ENCODE data around the gene SMOC1.

Gene SMOC1, protein sequence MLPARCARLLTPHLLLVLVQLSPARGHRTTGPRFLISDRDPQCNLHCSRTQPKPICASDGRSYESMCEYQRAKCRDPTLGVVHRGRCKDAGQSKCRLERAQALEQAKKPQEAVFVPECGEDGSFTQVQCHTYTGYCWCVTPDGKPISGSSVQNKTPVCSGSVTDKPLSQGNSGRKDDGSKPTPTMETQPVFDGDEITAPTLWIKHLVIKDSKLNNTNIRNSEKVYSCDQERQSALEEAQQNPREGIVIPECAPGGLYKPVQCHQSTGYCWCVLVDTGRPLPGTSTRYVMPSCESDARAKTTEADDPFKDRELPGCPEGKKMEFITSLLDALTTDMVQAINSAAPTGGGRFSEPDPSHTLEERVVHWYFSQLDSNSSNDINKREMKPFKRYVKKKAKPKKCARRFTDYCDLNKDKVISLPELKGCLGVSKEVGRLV

DNA sequence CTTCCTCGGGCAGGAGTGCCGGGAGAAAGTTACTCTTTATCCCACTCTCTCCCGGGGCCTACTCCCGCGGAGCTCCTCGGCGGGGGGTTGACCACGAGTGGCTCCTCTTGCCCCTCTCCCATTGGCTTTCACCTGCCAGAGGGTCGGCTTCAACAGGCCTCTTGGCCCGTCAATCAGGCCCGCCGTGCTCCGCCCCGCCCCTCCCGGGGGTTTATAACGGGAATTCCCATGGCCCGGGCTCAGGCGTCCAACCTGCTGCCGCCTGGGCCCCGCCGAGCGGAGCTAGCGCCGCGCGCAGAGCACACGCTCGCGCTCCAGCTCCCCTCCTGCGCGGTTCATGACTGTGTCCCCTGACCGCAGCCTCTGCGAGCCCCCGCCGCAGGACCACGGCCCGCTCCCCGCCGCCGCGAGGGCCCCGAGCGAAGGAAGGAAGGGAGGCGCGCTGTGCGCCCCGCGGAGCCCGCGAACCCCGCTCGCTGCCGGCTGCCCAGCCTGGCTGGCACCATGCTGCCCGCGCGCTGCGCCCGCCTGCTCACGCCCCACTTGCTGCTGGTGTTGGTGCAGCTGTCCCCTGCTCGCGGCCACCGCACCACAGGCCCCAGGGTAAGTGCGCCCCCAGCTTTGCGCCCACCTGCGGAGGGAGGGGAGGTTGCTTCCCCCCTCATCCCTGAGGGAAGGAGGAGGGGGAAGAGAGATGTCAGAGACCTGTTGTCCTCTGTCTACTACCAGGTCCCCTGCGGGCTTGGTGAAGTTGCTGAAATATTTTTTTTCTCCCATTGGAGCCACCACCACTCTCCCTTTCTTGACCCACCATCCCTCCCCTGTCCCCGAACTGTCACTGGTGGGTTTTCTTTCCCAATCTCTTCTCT is at the start of gene SMOC1:
Gene SMOC1 (plus strand): TSS at position 242 of the 869 bp plus-strand sequence. CDS start 263 bp downstream, at position 505.
- peak; percentile 86 to 93 for DNase-seq

DNA sequence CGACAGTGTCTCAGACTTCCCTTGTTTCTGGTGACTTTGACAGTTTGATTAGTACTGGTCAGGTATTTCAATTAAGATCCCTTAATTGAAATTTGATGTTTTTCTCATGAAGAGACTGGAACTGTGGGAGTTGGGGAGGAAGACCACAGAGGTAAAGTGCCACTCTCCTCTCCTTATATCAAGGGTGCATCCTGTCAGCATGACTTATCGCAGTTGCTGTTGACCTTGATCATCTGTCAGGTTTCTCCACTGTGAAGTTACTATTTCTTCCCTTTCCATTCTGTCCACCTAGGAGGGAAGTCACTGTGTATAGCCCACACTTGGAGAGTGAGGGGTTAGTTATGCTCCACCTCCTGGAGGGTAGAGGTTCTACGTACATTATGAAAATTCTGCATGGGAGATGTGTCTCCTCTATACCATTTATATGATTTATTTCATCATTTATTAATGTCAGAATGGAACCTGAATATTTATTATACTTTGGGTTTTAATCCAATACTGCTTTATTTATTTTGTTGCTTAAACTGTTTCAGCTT is 40.3 kb upstream of the SMOC1 start:
- peak; percentile 17 to 23 for DNase-seq

DNA sequence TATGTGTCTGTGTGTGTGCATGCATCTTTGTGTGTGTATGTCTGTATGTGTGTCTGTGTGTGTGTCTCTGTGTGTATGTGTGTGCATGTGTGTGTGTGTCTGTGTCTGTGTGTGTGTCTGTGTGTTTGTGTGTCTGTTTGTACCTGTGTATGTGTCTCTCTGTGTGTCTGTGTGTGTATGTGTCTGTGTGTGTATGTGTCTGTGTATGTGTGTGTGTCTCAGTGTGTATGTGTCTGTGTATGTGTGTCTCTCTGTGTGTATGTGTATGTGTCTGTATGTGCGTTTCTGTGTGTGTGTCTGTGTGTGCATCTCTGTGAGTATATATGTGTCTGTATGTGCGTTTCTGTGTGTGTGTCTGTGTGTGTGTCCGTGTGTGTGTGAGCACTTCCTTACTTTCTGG is 39.6 kb upstream of the SMOC1 start:
- no peak for DNase-seq

DNA sequence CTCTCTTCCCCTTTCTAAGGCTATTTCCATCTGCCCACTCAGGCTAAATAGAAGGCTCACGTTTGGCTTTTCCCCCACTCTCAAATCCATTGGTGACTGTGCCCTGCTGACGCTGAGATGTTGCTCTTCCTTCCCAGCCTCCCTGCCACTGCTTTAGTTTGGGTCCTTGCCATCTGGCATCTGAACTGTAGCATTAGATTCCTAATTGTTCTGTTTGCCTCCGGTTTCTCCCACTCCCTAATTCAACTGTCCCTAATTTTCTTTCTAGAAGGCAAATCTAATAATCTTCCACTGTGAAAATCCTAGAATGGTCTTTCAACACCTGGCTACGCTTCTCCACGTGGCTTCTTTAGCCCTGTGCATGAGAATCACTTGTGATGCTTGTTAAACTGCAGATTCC is 37.6 kb upstream of the SMOC1 start:
- peak; percentile 83 to 93 for DNase-seq

DNA sequence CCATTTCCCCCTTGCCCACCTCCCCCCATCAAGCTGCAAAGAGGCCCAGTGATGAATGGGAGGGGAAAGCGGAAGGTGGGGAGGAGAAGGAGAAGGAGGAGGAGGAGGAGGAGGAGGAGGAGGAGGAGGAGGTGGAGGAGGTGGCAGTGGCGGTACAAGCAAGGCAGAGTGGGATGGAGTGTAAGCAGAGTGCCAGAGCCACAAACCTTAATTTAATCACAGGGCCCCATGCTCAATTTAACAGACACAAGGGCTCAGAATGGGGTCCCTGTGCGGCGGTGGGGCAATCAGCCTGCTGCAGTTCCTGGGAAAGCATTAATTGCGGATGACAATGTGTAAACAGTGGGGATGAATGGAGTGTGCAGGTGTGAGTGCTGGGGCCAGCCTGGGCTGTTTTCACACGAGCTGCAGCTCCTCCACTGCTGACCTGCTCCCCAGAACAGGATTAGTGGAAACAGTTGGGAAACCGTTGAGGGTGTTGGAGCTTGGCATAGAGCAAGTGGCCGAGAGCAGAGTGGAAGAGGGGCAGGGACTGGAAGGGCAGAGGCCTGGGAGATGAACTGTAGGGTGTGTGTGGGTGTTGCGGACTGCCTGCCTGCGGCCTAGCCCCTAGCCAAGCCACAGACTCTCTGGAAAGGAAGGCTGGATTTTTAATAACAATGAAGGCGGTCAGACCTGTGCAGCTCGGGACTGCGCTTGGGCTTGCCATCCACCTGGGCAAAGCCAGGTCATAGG is 36.4 kb upstream of the SMOC1 start:
- DNase-seq, result peak in 1 of 2 experiments; percentile 50

DNA sequence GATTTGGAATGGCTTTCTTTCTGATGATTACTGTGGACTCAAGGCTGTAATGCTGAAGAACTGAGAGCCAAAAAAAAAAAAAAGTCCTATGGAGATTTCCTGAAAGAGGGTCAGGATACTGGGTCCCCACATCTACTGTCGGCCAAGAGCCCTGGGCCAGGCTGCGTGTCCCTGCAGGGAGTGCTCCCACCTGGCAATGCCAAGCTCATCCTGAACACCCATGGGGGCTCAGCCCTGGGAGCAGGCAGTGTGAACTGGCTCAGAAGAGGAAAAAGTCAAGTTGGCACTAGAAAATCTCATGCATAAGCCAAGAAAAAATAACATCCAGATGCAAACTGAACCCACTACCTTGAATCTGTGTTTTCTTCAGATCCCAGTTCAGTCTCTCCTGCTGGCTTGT is 35.0 kb upstream of the SMOC1 start:
- no peak for DNase-seq

DNA sequence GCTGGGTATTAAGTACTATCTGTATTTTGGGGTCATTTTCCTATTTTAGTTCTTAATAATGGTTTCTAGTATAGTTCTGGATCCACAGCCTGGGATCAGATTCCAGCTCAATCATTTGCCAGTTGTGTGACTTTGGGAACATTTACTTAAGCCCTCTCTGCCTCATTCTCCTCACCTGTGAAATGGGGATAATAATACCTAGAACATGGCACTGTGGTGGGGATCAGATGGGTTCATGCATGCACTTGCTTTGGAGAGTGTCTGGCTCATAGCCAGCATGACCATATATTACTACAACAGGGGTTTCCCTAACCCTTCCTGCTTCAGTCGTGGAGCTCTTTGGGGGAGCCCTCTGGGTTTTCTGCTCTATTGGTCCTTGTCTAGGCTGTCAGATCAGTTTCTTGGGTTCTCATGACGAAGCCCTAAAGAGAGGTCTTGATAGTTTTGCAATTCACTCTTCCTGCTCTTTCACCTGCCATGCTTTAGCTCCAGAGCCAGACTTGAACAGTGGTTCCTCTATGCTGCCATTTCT is 34.1 kb upstream of the SMOC1 start:
- DNase-seq, result no peak

DNA sequence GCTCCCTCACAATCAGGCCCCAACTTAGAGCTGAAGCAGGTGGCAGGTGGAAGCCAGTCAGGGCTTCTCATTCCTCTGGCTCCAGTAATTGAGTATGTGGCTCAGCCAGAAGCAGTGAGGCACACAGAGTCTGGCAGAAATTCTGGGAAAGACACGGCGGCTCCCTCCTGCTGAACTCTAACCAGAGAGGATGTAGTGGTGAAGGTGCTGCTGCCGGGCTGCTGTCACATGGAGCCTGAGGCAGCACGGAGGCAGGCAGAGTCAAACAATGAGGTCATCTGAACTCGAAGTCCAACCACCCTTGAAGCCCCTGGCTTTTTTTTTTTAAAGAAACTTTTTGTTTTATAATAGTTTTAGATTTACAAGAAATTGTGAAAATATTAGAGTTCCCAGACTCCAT is 33.4 kb upstream of the SMOC1 start:
- no peak for DNase-seq

DNA sequence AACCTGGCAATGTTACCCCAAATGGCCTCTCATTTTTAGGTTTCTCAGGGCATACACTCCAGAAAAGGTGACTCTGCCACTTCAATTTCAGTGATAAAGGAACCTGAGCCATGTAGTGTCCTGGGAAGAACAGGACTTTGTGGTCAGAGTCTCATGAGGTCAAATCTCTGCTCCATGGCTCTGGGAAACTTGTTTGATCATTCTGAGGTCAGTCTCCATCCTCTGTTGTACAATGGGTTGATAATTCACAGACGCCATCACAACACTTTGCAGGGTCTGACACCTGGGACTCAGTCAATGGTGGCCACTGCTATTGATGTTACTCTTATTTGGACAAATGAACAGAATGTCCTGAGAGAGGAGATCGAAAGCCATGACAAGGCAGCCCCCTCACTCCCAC is 31.1 kb upstream of the SMOC1 start:
- DNase-seq, result no peak

DNA sequence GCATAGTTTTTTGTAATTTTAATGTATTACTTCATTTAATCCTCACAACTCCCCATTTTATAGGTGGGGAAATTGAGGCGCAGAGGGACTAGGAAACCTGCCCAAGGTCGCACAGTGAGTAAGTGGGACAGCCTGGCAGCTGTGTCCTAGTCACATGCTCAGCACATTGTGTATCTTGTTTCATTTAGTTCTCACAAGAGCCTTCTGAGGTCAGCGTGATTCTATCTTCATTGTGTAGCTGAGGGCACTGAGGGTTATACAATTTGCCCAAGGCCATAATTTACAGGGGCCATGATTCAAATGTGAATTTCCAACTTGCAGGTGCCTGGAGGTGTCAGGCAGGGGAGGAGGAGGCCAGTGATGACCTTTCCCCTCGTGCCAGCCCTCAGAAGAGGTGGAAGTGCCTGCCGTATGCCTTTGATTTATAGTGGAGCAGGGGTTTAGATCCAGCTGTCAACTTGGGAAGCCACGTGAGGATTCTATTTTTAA is 30.3 kb upstream of the SMOC1 start:
- DNase-seq, result peak in 1 of 2 experiments; percentile 44

DNA sequence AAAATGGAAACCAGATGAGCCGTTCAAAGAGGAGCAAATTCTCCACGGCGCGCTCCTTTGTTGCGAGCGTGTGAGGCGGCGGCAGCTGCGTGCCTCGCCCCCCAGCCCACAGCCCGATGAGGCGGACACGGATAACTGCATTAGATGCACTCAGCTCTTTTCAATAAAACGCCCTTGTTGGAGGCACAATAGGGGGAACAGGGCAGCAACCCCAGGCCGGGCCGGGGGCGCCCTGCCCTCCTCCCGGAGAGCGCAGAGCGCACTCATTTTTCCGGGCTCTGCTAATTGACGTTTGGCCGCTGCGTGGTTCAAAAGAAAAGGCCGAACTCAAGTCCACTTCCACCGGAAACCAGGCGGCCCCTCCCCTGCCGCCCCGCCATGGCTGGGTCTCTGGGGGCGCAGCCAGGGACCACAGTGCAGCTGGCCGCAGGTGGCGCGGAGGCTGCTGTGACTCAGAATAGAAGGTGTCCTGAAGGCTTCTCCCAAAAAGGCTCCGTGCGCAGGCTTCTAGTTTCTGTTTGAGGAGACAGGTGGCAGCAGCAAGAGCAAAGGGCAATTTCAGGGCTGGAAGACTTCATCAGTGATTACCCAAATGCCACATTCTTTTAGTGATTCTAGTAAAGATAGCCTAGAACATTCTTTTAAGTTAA is 29.0 kb upstream of the SMOC1 start:
- no peak for DNase-seq

DNA sequence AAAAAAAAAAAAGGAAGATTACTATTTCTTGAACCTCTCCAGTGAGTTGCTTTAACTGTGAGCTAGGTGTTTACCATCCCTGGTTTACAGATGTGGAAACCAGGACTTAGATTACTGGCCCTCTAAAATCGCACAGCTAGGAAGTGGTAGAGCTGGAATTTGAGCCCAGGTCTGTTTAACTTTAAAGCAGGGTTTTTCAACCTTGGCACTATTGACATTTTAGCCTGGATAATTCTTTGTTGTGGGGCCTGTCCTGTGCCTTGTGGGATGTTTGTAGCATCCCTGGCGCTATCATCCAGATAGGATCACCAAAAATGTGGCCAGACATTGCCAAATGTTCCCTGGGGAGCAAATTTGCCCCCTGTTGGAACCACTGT is 28.5 kb upstream of the SMOC1 start:
- DNase-seq, result no peak

DNA sequence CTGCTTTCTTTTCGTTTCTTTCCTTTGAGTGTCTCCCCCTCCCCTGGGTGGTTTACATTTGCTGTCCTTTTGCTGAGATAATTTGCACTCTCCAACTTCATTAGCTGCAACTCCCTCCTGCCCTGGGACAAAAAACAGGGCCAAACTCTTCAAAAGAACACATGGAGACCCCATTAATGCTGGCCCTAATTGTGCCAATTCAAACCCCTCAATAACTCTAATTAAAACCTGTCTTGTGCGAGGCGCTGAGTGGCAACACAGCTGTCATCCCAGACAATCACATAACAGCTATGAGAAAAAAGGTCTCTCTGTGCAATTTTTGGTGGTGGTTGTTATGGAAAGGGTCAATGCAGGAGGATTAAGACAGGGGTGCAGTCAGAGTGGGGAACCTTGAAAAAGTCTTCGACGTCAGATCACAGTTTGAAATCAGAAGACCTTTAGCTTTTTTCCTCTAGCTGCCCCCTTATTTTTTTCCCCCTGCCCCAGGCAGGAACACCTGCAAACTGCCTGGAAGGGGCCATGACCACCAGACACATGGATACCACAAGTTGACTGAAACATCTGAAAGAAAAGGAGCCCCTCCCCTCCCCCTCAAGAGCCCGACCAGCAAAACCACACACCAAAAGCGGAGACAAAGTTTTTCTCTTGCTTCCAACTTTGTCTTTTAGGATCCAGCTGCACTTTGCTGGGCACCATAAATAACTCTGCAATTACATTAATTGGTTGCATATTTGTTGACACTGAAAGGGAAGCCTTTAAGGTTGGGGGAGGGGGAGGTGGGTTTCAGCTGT is 26.5 kb upstream of the SMOC1 start:
- DNase-seq, result peak; percentile 90 to 93

DNA sequence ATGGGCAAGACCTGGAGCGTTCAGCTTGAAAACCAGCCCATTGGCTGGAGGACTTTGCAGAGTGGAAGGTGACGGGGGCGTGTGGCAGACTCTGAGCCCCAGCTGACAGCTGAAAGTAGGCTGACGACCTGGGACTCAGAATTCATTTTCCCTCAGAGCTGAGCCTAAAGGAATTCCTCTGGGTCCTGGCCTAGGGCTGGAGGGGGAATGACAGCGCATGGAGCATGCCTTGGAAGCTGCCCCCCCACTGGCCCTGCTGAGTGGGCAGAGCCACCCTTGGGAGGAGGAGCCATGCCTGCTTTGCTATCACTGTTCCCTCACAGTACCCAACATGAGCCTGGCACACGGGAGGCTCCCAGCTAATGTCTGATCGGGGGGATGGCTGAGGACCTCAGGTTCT is 25.4 kb upstream of the SMOC1 start:
- no peak for DNase-seq

DNA sequence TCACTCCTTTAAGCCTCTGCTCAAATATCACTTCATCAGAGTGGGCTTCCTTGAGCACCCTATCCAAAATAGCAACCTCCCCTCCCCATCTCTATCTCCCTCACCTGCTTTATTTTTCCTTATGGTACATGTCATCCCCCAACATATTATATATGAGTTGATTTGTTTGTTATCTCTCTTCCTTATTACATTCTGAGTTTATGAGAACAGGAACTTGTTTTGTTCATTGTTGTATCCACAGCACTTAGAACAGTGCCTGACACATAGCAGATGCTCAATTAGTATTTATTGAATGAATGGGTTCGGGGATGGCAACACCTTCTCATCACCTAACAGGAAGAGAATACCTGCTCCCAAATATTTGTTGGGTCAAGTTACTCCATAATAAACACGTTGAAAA is 24.6 kb upstream of the SMOC1 start:
- DNase-seq, result no peak

DNA sequence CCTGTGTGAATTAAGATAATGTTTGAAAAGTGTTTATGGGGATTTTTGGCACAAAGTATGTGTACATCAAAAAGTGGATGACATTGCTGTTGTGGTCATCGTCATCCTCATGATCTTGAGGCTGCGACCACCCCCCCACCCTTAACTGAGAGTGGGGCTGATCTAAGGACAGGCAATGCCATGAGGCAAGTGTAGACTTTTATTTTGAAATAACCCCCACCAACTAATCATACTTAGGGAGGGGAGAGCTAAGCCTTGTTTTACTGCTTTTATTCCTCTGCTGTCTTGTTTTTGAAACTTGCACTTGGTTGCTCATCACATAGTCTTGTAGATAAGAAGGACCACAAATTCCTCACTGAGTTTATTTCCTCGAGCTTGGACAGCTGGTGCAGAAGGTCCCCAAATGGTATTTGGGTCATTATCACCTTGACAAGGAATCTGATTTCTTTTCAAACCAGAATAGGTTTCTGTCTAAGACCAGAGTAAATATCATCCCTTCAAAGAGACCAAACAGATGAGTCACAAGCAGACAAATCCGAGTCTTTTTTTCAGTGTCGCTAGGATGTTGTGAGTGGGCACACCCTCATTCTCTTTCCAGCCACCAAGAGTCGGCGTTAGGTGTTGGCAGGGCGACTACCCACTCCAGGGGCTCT is 23.9 kb upstream of the SMOC1 start:
- DNase-seq, result no peak

DNA sequence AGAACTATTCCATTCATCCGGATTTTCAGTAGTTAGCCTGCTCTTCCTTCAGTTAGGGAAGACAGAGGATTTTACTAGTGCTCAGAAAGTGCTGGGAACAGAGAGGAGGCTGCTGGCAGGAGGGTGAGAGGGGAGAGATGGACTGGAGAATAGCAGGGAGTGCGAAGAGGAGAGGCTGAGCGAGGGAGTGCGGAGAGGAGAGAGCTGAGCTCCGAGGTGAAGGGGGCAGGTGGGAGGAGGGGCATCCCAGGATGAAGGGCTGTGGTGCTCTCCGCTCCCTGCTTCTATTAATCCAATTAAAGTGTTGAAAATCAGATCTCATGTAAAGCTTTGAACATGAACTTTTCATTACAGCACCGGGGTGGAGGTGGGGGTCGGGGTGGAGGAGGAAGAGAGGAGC is 20.4 kb upstream of the SMOC1 start:
- no peak for DNase-seq

DNA sequence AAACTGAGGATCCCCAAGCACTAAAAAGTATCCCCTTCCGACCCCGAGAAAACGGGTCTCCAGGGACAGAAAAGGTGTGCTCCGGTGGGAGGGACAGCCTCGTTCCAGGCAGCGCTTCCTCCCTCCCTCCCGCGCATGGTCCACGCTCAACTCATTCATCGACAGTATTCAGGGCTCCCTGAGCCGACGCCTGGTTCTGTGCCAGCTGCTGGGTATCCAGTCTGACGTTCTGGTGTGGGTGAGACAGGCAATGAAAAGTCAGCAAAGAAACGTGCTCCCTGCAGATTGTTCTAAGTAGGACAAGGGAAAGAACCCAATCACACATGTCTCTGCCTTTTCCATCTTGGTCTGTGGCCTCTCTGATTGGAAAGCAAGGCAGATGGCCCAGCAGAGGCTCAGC is 19.6 kb upstream of the SMOC1 start:
- DNase-seq, result no peak

DNA sequence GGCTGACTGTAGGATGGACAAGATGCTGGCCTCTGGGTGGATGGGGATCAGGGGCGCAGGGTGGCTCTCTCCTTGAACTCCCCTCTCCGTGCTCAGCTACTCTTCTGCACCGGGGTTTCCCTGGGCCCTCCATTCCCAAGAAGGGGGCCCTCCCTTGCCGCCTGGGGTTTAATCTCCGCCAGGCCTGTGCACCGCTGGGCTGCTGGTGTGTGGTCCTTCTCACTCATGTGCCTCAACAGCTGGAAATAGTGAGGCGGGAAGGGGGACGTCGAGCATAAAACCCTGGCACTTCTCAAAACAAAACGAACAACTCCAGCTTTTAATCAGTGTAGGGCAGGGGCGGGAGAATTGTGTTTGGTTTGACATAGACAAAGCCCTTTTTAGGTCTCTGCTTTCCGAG is 19.0 kb upstream of the SMOC1 start:
- no peak for DNase-seq

DNA sequence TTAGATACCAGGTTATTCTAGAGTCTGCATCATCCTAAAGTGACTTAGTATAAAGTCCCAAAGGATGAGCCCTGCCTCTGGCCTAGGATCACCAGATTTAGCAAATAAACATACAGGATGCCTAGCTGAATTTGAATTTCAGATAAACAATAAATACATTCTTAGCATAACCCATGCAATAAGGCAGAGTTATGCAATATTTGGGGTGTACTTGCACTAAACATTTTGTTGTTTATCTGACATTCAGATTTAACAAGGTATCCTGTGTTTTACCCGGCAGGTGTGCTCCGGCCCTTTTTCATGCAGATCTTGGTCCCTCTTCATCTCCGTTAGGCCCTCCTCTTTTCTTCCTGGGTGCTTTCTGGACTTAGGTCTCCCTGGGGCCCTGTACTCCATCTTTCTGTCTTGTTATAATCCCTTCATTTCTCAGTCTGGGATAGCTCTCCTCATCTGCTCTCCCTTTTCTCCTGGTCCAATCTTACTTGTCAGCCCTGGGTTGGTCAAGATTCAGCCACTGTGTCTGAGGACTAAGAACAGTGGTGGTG is 18.1 kb upstream of the SMOC1 start:
- no peak for DNase-seq

Measured in NCI-H524 (cell line).